ENCODE measurements around the gene HNRNPA2B1. TPM values are rescaled to one million over a fixed set of nuclear protein-coding genes. Genes with fewer than 3 reads are reported as not detected.
A peak's percentile ranks its signal among the peaks of the same experiment; 100 is the strongest.

The HNRNPA2B1 gene
- total RNA-seq: 353 TPM
- long read RNA-seq, full-length matches to known transcripts: 244 of 322 reads
- long read RNA-seq, partial matches to known transcripts: 31 of 322 reads
- long read RNA-seq, other reads (novel, unspliced or antisense): 47 of 322 reads

DNA sequence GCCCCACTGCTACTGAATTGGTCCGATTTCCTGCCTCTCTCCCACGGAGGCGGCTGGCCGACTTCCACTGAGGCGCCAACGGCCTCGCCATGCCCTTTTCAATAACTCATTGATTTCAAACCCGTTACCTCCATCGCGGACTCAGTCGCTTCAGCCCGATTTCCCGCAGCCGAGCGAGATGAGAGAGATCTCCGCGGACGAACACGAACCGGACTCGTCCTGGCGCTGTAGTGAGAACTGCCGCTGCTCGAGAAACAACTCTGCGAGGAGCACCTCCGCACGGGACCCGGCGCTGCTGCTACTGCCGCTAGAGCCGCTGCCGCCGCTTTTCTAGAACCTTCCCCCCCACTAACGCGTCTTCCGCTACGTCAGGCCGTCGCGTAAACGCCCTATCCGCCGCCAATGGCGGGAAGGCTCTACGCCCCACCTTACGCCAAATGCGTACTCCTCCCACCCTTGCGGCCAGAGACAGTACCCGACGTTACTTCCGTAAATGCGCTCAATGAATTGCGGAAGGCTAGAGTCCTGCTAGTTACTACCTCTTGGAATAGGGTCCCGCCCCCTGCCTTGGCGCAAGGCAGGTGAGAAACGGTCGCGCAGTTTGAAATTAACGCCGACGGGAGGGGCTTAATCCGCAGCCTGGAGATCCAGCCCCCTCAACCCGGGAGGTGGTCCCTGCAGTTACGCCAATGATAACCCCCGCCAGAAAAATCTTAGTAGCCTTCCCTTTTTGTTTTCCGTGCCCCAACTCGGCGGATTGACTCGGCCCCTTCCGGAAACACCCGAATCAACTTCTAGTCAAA is at the start of gene HNRNPA2B1:
Gene HNRNPA2B1, minus strand, starts transcription at position 303 of the 803 bp plus-strand sequence. Its CDS starts 169 bp downstream, at position 134.
- intact Hi-C loops (cut with DNase I): loop anchor here (5.0 to 10.0 kb wide), 2 partner anchors 662 to 904 kb away; partner anchors contain the start of genes HOXA2 and SKAP2

DNA sequence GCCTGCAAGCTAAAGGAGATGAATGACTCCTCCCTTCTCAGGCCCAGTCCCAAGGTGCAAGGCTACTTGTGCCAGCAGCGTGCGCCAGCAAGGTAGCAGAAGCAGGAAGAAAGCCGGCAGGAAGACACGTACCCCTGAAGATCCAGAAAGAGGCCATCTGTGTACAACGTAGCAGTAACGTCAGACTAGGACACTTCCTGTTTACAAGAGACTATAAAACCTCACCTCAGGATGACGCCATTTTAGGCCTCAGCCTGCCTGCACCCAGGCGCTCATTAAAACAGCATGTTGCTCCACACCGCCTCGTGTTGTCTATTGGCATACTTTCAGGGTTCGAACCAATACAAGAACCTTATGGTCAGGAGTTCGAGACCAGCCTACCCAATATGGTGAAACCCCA is 49.7 kb upstream of the HNRNPA2B1 start:
- DNase-seq (ENCODE audit: low spot score): no peak
- intact Hi-C loops (cut with DNase I): no loop called here

More for the DNA sequence above, at the start of gene HNRNPA2B1:
- peak; percentile 98 for DNase-seq (ENCODE audit: low spot score)

DNA sequence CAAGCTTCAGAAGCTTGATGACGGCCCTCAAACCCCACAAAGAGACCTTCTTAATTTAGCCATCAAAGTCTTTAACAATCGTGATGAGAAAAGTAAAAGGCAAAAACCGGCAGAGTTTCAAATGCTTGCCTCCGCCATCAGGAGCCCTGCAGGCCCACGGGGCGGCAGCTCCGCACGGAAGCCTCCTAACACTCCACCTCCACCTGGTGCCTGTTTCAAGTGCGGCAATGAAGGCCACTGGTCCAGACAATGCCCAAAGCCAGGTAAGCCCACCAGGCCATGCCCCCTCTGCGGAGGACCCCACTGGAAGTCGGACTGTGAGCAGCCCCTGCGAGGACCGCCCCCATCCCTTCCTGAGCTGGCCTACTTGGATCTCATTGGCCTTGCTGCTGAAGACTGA is 44.6 kb upstream of the HNRNPA2B1 start:
- intact Hi-C loops (cut with DNase I): no loop called here
- DNase-seq (ENCODE audit: low spot score): no peak

DNA sequence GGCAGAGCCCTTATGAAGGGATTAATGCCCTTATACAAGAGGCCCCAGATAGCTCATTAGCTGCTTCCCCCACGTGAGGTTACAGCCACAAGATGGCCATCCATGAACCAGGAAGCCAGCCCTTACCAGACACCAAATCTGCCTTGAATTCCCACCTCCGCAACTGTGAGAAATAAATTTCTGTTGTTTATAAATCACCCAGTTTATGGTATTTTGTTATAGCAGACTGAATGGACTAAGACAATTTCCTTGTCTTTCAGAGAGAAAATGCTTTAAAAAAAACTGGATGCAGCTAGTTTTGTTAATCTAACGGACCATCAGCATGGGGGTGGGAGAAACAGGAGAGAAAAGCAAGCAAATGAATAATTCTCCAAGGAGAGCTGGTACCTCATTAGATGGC is 37.5 kb upstream of the HNRNPA2B1 start:
- no peak for DNase-seq (ENCODE audit: low spot score)
- intact Hi-C loops (cut with DNase I): no loop called here

DNA sequence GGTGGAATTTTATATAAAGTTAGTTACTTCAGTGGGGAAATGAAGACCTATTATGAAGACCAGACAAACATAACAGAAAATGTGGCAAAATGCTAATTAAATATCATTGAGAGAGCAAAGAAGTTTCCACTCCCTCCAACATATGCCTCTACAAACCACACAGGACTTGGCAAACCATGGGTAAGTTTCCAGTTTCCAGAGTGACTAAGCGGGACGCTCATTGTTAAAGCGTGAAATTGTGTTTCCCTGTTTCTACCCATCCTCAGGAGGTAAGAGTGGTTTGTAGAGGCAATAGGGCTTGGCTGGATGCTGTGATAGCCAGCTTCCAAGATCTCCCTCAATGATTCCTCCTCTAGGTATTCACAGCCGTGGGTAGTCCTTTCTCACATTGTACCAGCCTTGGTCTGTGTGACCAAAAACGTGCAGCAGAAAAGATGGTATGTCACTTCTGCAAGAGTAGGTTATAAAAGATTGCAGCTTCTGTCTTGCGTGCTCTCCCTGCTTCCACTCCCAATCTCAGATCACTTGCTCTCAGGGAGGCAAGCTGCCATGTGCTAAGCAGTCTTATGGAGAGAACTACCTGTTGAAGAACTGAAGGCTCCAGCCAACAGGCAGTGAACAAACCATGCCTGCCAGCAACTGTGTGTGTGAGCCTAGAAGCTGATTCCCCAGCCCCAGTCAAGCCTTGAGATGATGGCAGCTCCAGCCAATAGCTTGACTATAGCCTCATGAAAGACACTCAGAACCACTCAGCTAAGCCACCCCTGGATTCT is 36.7 kb upstream of the HNRNPA2B1 start:
- no peak for DNase-seq (ENCODE audit: low spot score)
- intact Hi-C loops (cut with DNase I): no loop called here

DNA sequence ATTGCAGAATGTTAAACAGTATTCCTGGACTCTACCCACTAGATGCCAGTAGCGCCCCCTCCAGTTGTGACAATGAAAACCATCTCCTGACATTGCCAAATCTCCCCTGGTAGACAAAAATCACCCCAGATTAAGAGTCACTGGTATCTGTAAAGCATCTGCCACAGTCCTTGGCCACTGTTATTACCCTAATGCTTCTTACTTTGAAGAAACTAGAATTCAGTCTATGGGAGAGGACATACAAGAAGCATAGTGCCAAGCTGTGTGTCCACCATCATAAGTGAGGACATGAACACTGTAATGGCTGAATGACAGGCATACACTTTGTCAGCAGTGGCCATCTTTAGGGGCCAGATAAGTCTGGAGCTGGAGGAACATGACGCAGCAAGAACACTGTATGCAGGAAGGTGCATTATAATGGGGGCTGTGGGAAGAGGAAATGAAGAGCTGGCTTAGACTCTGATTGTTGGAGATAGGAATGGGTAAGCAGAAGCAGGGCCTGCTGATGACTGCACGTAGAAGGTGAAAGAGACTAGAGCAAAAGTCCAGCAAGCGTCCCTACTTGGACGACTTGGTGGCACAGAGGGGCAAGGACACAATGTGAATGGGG is 33.5 kb upstream of the HNRNPA2B1 start:
- no peak for DNase-seq (ENCODE audit: low spot score)
- intact Hi-C loops (cut with DNase I): no loop called here

DNA sequence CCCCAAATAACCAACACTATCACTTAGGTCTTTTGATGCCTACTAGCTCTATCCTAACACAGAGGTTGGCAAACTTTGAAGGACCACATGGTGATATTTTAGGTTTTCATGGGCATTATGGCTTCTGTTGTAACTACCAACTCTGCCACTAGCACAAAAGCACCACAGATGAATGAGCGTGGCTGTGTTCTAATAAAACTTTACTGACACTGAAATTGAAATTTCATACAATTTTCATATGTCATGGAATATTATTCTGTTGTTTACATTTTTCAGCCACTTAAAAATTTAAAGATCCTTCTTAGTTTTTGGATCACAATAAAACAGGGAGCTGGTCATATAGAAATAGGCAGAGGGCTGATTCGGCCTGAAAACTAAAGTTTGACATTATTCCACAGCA is 27.4 kb upstream of the HNRNPA2B1 start:
- DNase-seq (ENCODE audit: low spot score): no peak
- intact Hi-C loops (cut with DNase I): no loop called here

DNA sequence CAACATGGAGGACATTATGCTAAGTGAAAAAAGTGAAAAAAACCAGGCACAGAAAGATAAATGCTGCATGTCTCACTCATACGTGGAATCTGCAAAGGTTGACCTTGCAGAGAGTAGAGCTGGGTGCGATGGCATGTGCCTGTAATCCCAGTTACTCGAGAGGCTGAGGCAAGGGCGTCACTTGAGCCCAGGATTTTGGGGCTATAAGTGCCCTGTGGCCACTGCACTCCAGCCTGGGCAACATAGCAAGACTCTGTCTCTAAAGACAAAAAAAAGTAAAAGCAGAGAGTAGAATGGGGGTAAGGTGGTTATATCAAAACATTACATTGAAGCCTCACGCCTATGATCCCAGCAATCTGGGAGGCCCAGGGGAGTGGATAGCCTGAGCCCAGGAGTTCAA is 23.8 kb upstream of the HNRNPA2B1 start:
- intact Hi-C loops (cut with DNase I): no loop called here
- no peak for DNase-seq (ENCODE audit: low spot score)

DNA sequence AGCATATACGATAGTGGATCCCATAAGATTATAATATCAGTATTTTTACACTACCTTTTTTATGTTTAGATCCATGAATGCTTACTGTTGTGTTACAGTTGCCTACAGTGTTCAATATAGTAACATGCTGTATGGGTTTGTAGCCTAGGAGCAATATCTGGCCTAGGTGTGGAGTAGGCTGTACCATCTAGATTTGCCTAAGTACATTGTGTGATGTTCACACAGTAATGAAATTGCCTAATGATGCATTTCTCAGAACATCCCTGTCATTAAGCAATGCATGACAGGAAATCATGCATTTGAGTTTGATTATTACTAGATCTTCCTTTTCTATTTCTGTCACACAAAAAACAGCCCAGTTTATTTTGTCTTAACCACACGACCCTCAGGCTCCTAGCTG is 15.5 kb upstream of the HNRNPA2B1 start:
- DNase-seq (ENCODE audit: low spot score): no peak
- intact Hi-C loops (cut with DNase I): no loop called here

DNA sequence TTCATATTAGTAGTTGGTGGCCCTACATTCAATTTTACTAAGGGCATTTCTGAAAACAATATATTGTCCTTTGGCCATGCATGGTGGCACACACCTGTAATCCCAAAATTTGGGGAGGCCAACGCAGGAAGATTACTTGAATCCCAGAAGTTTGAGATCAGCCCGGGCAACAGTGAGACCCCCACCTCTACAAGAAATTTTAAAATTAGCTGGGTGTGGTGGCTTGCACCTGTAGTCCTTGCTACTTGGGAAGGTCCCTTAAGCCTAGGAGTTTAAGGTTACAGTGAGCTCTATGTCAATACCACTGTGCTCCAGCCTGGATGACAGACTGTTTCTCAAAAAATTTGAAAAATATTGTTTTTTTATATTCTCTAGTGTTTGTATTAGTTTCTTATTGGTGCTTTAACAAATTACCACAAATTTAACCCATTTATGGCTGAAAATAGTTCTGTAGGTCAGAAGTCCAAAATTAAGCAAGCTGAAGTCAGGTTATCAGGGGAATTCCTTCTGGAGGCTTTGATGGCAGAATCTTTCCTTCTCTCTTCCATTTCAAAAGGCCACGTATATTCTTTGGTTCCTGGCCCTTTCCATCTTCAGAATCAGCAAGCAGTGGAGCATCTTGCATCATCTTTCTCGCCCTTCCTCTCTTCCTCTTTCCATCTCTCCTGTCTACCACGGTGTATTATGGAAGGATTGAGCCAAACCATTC is 13.4 kb upstream of the HNRNPA2B1 start:
- no peak for DNase-seq (ENCODE audit: low spot score)
- intact Hi-C loops (cut with DNase I): no loop called here

DNA sequence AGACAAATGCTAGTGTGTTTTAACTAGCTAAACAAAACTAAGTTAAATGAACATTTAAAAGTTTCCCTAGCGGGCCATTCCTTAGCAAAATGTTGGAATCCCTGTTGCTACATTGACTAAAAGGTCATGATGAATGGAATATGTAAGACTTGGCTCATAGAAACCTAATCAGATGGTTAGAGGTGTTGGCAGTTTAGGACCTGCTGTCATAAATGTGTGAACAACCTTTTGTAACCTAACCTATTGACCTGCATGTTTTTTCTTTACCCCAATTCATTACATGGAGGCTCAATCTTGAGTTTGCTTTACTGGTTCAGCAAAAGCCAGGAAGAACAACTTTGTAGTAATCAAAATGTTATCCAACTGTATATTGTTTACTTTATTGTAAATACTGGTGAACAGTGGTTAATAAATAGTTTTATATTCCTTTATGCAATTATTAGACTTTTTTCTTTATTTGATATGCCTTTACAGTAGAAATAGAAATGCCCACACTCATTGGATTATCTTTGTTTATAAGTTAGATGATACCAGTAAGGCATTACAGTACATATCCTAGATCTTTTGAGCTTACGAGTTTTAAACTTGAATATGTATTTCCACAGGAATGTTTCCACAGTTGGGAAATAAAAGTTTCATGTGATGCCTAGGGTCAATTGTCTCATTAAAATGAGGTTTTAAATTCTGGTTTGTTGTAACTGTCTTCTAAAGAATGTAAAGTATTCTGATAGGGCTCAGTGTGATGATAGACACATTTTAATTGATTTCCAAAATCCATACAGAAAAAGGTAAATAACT is 12.6 kb upstream of the HNRNPA2B1 start:
- no peak for DNase-seq (ENCODE audit: low spot score)
- intact Hi-C loops (cut with DNase I): no loop called here

DNA sequence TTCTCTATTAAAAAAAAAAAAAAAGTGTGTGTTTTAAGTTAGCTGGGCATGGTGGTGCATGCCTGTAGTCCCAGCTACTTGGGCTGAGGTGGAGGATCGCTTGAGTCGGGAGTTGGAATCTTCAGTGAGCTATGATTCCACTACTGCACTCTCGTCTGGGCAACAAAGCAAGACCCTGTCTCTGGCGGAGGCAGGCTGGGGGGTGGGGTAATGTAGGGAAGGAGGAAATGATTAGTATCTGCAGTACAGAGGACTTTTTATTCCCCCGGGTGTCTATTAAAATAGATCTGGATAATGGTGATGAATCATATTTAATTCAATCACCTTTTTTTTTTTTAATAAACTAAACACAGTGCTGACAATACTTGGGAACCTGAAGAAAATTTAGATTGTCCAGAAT is 7.5 kb upstream of the HNRNPA2B1 start:
- intact Hi-C loops (cut with DNase I): loop anchor here (10.0 kb wide), 1 partner anchor 897 kb away; the partner anchor contains the start of gene HOXA2
- DNase-seq (ENCODE audit: low spot score): no peak

DNA sequence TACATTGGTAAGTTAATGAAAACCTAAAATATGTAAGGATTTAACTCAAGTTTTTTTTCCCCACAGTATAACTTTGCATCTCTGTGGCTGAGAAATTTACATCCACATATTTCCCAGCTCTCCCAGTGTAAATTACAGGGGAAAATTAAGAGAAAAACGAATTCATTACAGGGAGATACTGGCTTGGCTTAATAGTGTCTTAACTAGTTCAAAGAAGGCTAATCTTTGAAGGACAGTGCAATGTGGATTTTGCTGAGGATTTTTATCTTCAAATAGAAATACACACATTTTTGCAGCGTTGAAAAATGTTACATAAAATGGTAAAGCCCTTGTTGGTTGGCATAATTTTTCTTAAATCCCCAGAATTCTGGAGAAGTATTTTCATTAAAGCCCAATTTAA is 2.5 kb upstream of the HNRNPA2B1 start:
- DNase-seq (ENCODE audit: low spot score): no peak
- intact Hi-C loops (cut with DNase I): loop anchor here (5.0 to 10.0 kb wide), 2 partner anchors 659 to 902 kb away; partner anchors contain the start of genes HOXA2 and SKAP2

DNA sequence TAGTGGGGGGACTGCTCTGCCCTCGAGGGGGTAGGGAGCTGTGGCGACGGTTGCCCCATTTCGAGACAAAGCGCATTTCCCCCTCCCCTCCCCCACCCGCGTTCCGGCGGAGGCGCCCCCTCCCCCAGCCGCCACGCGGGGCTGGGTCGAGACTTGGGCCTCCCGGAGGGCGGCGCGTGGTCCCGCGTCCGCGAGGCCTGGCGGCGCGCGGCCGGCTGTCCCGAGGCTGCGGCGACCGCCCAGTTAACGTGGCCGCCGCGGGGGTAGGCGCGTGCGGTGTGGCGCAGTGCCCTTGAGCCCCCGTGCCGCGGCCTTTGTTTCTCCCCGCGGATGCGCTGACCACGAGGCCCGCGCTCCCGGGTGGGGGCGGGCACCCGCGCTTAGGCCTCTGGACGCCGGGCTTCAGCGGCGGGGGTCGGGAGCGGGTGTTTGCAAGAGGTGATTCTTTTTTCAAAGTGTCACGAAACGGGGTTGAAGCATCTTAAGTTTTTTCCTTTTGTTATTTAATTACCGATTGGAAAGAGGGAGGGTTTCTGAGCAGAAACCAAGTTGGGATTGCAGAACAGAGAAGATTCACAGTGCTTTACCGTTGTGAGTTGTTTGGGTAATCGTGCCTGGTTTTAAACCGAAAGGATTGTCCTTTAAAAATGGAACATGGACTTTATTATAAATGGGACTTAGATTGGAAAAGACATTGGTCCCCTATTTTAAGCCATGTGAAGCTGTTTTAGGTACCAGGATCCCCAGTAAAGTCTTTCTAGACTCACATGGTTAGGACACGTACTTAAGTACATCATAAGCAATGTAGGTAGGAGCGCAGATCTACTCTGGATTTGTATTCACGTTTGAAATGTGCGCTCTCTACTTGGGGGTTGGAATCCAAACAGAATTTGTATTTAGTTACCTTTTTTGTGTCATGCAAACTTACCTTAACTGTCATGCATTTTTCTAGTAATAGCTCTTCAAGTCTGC is 1.8 kb upstream of the HNRNPA2B1 start:
- intact Hi-C loops (cut with DNase I): loop anchor here (5.0 to 10.0 kb wide), 2 partner anchors 660 to 902 kb away; partner anchors contain the start of genes HOXA2 and SKAP2

DNA sequence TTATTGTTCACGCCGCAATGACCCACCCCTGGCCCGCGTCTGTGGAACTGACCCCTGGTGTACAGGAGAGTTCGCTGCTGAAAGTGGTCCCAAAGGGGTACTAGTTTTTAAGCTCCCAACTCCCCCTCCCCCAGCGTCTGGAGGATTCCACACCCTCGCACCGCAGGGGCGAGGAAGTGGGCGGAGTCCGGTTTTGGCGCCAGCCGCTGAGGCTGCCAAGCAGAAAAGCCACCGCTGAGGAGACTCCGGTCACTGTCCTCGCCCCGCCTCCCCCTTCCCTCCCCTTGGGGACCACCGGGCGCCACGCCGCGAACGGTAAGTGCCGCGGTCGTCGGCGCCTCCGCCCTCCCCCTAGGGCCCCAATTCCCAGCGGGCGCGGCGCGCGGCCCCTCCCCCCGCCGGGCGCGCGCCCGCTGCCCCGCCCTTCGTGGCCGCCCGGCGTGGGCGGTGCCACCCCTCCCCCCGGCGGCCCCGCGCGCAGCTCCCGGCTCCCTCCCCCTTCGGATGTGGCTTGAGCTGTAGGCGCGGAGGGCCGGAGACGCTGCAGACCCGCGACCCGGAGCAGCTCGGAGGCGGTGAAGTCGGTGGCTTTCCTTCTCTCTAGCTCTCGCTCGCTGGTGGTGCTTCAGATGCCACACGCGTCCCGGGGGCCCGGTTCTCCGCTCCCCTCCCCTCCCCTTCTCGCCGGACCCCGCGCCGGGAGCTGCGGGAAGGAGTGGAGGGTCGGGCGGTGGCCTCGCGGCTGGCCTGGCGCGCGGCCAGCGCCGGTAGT is 887 bp upstream of the HNRNPA2B1 start, which contains the start of gene CBX3:
Gene CBX3, plus strand, starts transcription at position 499 of the 772 bp plus-strand sequence. CDS start 1,254 bp downstream, outside the sequence.
- intact Hi-C loops (cut with DNase I): loop anchor here (5.0 to 10.0 kb wide), 2 partner anchors 661 to 903 kb away; partner anchors contain the start of genes HOXA2 and SKAP2
- DNase-seq (ENCODE audit: low spot score): peak; percentile 96

More for the DNA sequence above, 1.8 kb upstream of the HNRNPA2B1 start:
- DNase-seq (ENCODE audit: low spot score): no peak

DNA sequence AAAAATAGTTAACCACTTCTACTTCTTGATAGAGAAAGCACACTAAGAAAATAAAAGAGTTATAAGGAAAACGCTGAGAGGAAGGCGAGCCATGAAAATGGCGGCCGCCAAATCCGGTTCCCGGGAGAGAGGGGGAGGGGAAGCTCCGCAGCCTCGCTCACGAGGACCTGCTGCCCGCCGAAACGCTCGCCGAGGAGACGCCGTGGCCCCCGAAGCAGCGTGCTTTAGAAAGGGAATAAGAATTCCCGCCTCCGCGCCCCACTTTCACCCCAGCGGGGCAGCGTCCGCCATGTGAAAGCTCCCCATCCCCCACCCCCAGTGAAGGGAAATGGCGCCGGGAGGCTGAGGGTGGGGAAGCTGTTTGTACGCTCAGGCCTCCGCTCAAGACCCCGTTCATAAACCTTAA is 505 bp downstream of the HNRNPA2B1 start:
- intact Hi-C loops (cut with DNase I): loop anchor here (5.0 to 10.0 kb wide), 2 partner anchors 662 to 905 kb away; partner anchors contain the start of genes HOXA2 and SKAP2
- DNase-seq (ENCODE audit: low spot score): peak; percentile 86
